ENCODE results near the gene GPR87.

DNA sequence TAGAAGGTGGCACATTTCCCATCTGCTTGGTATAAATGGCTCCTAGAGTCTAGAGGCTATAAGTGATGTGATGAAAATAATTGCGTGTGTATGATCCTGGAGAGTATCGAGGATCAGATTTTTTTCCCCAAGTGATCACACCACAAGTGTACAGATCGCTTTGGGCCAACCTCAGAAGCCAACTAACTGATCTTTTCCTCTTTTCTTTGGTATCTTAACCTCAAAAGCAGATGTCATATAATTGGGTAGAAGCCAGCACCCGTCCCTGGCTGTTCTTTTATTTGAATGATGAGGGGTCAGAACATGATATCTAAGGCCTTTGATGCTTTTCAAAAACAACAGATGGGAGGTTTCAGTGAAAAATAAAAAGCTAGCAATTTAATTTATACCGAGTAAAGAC is 41.5 kb downstream of the GPR87 start:
- no peak for TF ChIP-seq ZNF274 (IDR thresholded peaks at IDR 0.05; ENCODE audit: low read depth, low read length)
- TF ChIP-seq, protein P1, sequence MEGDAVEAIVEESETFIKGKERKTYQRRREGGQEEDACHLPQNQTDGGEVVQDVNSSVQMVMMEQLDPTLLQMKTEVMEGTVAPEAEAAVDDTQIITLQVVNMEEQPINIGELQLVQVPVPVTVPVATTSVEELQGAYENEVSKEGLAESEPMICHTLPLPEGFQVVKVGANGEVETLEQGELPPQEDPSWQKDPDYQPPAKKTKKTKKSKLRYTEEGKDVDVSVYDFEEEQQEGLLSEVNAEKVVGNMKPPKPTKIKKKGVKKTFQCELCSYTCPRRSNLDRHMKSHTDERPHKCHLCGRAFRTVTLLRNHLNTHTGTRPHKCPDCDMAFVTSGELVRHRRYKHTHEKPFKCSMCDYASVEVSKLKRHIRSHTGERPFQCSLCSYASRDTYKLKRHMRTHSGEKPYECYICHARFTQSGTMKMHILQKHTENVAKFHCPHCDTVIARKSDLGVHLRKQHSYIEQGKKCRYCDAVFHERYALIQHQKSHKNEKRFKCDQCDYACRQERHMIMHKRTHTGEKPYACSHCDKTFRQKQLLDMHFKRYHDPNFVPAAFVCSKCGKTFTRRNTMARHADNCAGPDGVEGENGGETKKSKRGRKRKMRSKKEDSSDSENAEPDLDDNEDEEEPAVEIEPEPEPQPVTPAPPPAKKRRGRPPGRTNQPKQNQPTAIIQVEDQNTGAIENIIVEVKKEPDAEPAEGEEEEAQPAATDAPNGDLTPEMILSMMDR (IDR thresholded peaks at IDR 0.05 in 2 of 3, conservative IDR thresholded peaks at IDR 0.05 in 1 of 3; ENCODE audit: borderline replicate concordance in 1 of 3, insufficient read depth in 1 of 3, low read depth in 2 of 3, low read length in 2 of 3), result no peak
- TF ChIP-seq CBX3 (IDR thresholded peaks at IDR 0.05; ENCODE audit: low read depth), result no peak
- no peak for TF ChIP-seq YY1 (IDR thresholded peaks at IDR 0.05; ENCODE audit: extremely low read depth, insufficient replicate concordance, low read depth, low read length)
- TF ChIP-seq, protein P2, sequence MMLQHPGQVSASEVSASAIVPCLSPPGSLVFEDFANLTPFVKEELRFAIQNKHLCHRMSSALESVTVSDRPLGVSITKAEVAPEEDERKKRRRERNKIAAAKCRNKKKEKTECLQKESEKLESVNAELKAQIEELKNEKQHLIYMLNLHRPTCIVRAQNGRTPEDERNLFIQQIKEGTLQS (IDR thresholded peaks at IDR 0.05), result no peak
- no peak for TF ChIP-seq REST (IDR thresholded peaks at IDR 0.05; ENCODE audit: low read depth)
- TF ChIP-seq POLR2A (IDR thresholded peaks at IDR 0.05; ENCODE audit: borderline replicate concordance, extremely low read depth, insufficient read depth, insufficient read length), result no peak
- no peak for TF ChIP-seq EGR1 (IDR thresholded peaks at IDR 0.05; ENCODE audit: low read depth)
- no peak for TF ChIP-seq SP1 (IDR thresholded peaks at IDR 0.05; ENCODE audit: low read depth)
